Endothelial cell of umbilical vein (primary cell): Measurements from ENCODE around the gene SH3BP5L.

Experiments used
- CTCF ChIP-seq, 2 donors: IDR thresholded peaks; 1 replicate in 1 of 2; 2 replicates in 1 of 2; pipeline ENCODE4 v1.5.1; 2011; ENCODE audit warnings: low read length in 2 of 2, mild to moderate bottlenecking in 2 of 2, moderate library complexity in 2 of 2, control low read depth in 1 of 2, inconsistent platforms in 1 of 2, low read depth in 1 of 2; ENCODE audit not compliant: insufficient read depth in 1 of 2; ENCODE audit errors: extremely low read depth in 1 of 2
- EZH2 ChIP-seq: IDR thresholded peaks from 2 replicates; pipeline ENCODE4 v1.6.1; 2012; ENCODE audit warnings: borderline replicate concordance, low read depth, mild to moderate bottlenecking, moderate library complexity, low read length, inconsistent platforms; ENCODE audit not compliant: severe bottlenecking
- MYC ChIP-seq: IDR thresholded peaks from one replicate; pipeline ENCODE4 v1.6.1; 2011; ENCODE audit warnings: mild to moderate bottlenecking, low read depth, low read length
- POLR2A ChIP-seq: IDR thresholded peaks from 2 replicates; pipeline ENCODE4 v1.6.1; 2012; ENCODE audit warnings: low read depth, mild to moderate bottlenecking, control low read depth, low read length
- POLR2AphosphoS5 ChIP-seq: IDR thresholded peaks from 2 replicates; pipeline ENCODE4 v1.6.1; 2012; ENCODE audit warnings: low read depth, mild to moderate bottlenecking, control low read depth, low read length, moderate library complexity; ENCODE audit not compliant: insufficient read depth
- TF ChIP-seq, protein P1 (sequence below): IDR thresholded peaks from 2 replicates; pipeline ENCODE4 v1.6.1; 2011; ENCODE audit not compliant: insufficient read depth, insufficient read length

GRCh38 chr1:248778906-248779305 lies 46.8 kb downstream of the SH3BP5L start:
- no peak for TF ChIP-seq POLR2A
- TF ChIP-seq CTCF (IDR thresholded peaks at IDR 0.05; ENCODE audit: extremely low read depth in 1 of 2, insufficient read depth in 1 of 2, low read depth in 1 of 2, low read length in 2 of 2), result no peak
- no peak for TF ChIP-seq POLR2AphosphoS5
- TF ChIP-seq MYC, result no peak
- no peak for TF ChIP-seq EZH2
- TF ChIP-seq, protein P1, sequence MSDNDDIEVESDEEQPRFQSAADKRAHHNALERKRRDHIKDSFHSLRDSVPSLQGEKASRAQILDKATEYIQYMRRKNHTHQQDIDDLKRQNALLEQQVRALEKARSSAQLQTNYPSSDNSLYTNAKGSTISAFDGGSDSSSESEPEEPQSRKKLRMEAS, result no peak
